NB4 (cell line): Measurements from ENCODE around the gene OR4E1.

Experiments used
- DNase-seq: peaks from one replicate; pipeline ENCODE4 v3.0.0; 2010; ENCODE audit warnings: low read depth
- H3K4me3 ChIP-seq: one replicate; pipeline ENCODE4 v1.5.1; 2011; ENCODE audit warnings: mild to moderate bottlenecking, low read depth, low read length, moderate library complexity
- MYC ChIP-seq: IDR thresholded peaks from 2 replicates; pipeline ENCODE4 v1.6.1; 2011; ENCODE audit warnings: low read depth, low read length
- POLR2A ChIP-seq: IDR thresholded peaks from 2 replicates; pipeline ENCODE4 v1.6.1; 2011; ENCODE audit warnings: mild to moderate bottlenecking; ENCODE audit not compliant: insufficient read length; ENCODE audit errors: extremely low read depth
- TF ChIP-seq, protein P1 (sequence below): IDR thresholded peaks from one replicate; pipeline ENCODE4 v1.5.1; 2012; ENCODE audit warnings: low read depth, low read length
- TF ChIP-seq, protein P2 (sequence below): IDR thresholded peaks from 2 replicates; pipeline ENCODE4 v1.6.1; 2011; ENCODE audit warnings: low read depth, low read length

Gene OR4E1, protein sequence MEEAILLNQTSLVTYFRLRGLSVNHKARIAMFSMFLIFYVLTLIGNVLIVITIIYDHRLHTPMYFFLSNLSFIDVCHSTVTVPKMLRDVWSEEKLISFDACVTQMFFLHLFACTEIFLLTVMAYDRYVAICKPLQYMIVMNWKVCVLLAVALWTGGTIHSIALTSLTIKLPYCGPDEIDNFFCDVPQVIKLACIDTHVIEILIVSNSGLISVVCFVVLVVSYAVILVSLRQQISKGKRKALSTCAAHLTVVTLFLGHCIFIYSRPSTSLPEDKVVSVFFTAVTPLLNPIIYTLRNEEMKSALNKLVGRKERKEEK

DNA sequence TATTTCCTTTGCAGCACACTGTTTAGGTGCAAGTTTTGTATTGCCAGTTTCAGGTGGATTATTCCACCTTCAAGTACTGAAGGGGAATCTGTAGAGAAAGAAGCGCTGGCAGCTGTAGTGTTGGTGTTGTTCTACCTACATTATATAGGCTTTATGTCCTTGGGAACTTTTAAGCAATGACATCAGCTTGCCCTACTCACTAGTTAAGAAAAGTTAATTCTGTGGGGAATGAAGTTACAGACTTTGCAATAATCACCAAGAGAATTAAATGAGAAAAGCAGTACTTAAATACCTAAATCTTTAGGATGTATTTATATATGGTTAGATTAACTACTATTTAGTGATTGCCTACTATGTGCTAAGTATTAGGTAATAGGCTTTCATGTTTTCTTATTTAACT is at the start of gene OR4E1:
OR4E1 (minus strand) TSS at position 101 of the 400 bp plus-strand sequence. CDS start 2,883 bp downstream, outside the sequence.
- no peak within 1 kb of the TSS for H3K4me3 ChIP-seq
- TF ChIP-seq, protein P1, sequence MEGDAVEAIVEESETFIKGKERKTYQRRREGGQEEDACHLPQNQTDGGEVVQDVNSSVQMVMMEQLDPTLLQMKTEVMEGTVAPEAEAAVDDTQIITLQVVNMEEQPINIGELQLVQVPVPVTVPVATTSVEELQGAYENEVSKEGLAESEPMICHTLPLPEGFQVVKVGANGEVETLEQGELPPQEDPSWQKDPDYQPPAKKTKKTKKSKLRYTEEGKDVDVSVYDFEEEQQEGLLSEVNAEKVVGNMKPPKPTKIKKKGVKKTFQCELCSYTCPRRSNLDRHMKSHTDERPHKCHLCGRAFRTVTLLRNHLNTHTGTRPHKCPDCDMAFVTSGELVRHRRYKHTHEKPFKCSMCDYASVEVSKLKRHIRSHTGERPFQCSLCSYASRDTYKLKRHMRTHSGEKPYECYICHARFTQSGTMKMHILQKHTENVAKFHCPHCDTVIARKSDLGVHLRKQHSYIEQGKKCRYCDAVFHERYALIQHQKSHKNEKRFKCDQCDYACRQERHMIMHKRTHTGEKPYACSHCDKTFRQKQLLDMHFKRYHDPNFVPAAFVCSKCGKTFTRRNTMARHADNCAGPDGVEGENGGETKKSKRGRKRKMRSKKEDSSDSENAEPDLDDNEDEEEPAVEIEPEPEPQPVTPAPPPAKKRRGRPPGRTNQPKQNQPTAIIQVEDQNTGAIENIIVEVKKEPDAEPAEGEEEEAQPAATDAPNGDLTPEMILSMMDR = no peak
- TF ChIP-seq, protein P2, sequence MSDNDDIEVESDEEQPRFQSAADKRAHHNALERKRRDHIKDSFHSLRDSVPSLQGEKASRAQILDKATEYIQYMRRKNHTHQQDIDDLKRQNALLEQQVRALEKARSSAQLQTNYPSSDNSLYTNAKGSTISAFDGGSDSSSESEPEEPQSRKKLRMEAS = no peak
- TF ChIP-seq MYC (no peak), POLR2A (no peak)
- no peak for DNase-seq

DNA sequence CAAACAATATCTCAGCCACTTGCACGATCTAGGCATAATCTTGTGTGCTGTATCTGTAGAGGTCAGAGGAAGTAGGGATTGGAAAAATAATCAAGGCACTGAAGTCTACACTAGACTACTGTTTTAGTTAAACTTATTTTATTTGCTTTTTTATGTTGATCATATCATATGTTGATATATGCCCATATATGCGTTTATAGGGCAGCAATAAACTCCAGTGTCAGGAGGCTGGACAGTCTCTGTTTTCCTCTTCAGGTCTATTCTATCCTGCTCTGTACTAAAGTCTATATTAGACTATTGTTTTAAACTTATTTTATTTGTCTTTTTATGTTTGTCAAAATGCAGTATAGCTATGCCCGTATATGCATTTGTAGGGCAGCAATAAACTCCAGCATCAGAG is 47.9 kb upstream of the OR4E1 start:
- H3K4me3 ChIP-seq = no peak overlapping the region
- TF ChIP-seq, protein P1 = no peak
- TF ChIP-seq POLR2A = no peak
- TF ChIP-seq, protein P2 = no peak
- no peak for TF ChIP-seq MYC
- no peak for DNase-seq

DNA sequence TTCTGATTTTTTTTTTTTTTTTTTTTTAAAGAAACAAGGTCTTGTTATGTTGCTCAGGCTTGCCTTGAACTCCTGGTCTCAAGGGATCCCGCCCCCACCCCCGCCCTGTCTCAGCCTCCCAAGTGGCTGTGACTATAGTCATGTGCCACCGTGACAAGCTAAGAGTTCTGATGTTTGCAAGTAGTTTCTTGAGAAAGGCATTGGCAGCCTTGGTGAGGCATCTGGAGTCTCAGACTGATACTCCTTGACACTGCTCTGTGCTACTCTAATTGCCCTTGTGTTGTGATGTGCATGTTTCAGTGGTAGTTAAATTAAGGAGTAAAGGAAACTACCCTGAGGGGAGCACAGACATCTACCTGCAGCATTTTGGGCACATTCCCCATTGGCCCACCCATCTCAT is 46.2 kb upstream of the OR4E1 start:
- H3K4me3 ChIP-seq = no peak overlapping the region
- TF ChIP-seq POLR2A (no peak), MYC (no peak)
- TF ChIP-seq, protein P2 = no peak
- TF ChIP-seq, protein P1 = no peak
- DNase-seq = no peak

DNA sequence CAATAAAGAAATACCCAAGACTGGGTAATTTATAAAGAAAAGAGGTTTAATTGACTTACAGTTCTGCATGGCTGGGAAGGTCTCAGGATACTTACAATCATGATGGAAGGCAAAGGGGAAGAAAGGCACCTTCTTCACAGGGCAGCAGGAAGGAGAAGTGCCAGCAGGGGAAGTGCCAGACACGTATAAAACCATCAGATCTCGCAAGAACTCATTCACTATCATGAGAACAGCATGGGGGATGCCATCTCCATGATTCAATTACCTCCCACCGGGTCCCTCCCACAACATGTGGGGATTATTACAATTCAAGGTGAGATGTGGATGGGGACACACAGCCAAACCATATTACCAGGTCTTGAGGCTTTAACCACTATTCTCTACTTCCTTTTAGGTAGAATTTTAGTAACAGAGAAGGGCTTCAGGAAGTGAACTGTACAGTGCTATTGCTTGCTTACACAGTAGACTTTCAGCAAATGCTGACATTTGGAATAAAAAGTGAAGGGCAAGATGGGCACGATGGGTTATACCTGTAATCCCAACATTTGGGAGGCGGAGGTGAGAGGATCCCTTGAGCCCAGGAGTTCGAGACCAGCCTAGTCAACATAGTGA is 40.8 kb upstream of the OR4E1 start:
- no peak overlapping the region for H3K4me3 ChIP-seq
- no peak for DNase-seq
- TF ChIP-seq MYC (no peak), POLR2A (no peak)
- TF ChIP-seq, protein P1 = no peak
- TF ChIP-seq, protein P2 = no peak

DNA sequence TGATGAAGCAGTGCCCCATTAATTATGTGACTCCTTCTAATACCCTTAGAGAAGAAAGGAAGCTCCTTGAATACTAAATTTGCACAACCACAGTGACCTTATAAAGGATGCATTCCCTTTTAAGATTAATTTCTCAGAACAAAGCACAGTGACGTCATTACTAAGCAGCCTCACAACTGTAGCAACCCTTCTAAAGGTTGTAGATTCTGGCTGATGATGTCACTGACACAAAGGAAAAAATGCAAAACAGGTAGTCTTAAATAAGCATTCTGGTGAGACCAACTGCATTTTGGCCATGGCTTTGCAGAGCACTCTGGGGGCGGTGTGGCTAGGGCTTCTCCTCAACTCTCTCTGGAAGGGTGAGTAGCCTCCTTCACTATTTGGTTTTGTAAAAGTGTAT is 38.4 kb upstream of the OR4E1 start:
- H3K4me3 ChIP-seq = no peak overlapping the region
- DNase-seq = no peak
- TF ChIP-seq MYC (no peak), POLR2A (no peak)
- TF ChIP-seq, protein P2 = no peak
- TF ChIP-seq, protein P1 = no peak
